Urinary bladder (tissue), 4 donors: ENCODE measurements around the gene KRTAP5-7. TPM values are rescaled to one million over a fixed set of nuclear protein-coding genes. Genes with fewer than 3 reads are reported as not detected.
"Not testable (repeated sequence)": the region's sequence is repeated elsewhere in the genome, so short reads cannot be mapped to it uniquely, and the experiment has no call there.

Source experiments
- DNase-seq: peaks from one replicate; pipeline ENCODE4 v3.0.0-alpha.2; 2015; ENCODE audit errors: extremely low spot score
- H3K27ac ChIP-seq: one replicate; pipeline ENCODE4 v1.5.1; 2013; ENCODE audit warnings: low read depth, mild to moderate bottlenecking, moderate library complexity
- H3K36me3 ChIP-seq: one replicate; pipeline ENCODE4 v1.6.1; 2013; ENCODE audit warnings: mild to moderate bottlenecking, moderate library complexity; ENCODE audit not compliant: insufficient read depth
- H3K4me1 ChIP-seq: one replicate; pipeline ENCODE4 v1.6.1; 2013; ENCODE audit warnings: mild to moderate bottlenecking, moderate library complexity; ENCODE audit not compliant: insufficient read depth
- H3K4me3 ChIP-seq: one replicate; pipeline ENCODE4 v1.5.1; 2013; ENCODE audit warnings: low read depth, low read length
- WGBS: extraction: QIAGEN DNeasy Blood & Tissue Kit; methylation state at CpG from one replicate; pipeline ENCODE4 v1.1.7; 2013; 5-methylcytosine and 5-hydroxymethylcytosine counted together
- polyA plus RNA-seq: library from polyadenylated mRNA; stranded (reverse); fragments of 200-250 nt; gene quantifications from one replicate; pipeline ENCODE4 v1.2.3, GENCODE V29; 2013
- small RNA-seq: library from RNA; depleted of rRNA; stranded (forward); fragments of <200 nt; gene quantifications from one replicate; pipeline ENCODE3, GENCODE V24; 2014
- total RNA-seq: library from RNA; depleted of rRNA; stranded (reverse); fragments of >200 nt; gene quantifications from one replicate; pipeline ENCODE4 v1.2.3, GENCODE V29; 2014
- donor health status: healthy with polysubstance abuse.
- donor health status: healthy.

KRTAP5-7 gene
- total and polyA plus RNA-seq, 2 donors = 0.15 to 0.26 TPM

GRCh38 chr11:71566626-71567599 lies 39.8 kb downstream of the KRTAP5-7 start:
- H3K36me3 ChIP-seq, DNase-seq, H3K4me3 ChIP-seq, H3K27ac ChIP-seq, H3K4me1 ChIP-seq: not testable (repeated sequence)
- 58% methylated on average over 19 of the region's 21 CpGs for WGBS

GRCh38 chr11:71567633-71568032 lies 40.6 kb downstream of the KRTAP5-7 start:
- H3K4me3 ChIP-seq, H3K27ac ChIP-seq, DNase-seq, H3K4me1 ChIP-seq, H3K36me3 ChIP-seq: not testable (repeated sequence)
- 70% methylated on average over 8 of the region's 8 CpGs for WGBS

- DNase-seq = no peak
- Histone ChIP-seq H3K4me1 (no peaks in the 10 kb centered on the region), H3K36me3 (no peaks in the 10 kb centered on the region), H3K27ac (no peak overlapping the region), H3K4me3 (no peak overlapping the region)
- WGBS = 34% methylated on average over 8 of the region's 8 CpGs
Measured at GRCh38 chr11:71568704-71569349, 41.8 kb downstream of the KRTAP5-7 start.

- not testable (repeated sequence) for H3K27ac ChIP-seq, H3K36me3 ChIP-seq
- WGBS = 81% methylated on average over 37 of the region's 39 CpGs
Measured at GRCh38 chr11:71571101-71571850, 44.2 kb downstream of the KRTAP5-7 start.

GRCh38 chr11:71572811-71573210 lies 45.7 kb downstream of the KRTAP5-7 start:
- DNase-seq = no peak
- Histone ChIP-seq H3K36me3 (no peaks in the 10 kb centered on the region), H3K4me1 (no peaks in the 10 kb centered on the region), H3K27ac (no peak overlapping the region), H3K4me3 (no peak overlapping the region)
- 74% methylated on average over 11 of the region's 11 CpGs for WGBS

More at GRCh38 chr11:71571101-71571850, 44.2 kb downstream of the KRTAP5-7 start:
- H3K4me1 ChIP-seq, H3K4me3 ChIP-seq, DNase-seq: not testable (repeated sequence)

GRCh38 chr11:71574418-71574817 lies 47.4 kb downstream of the KRTAP5-7 start:
- H3K36me3 ChIP-seq = no peaks in the 10 kb centered on the region
- H3K4me3 ChIP-seq = no peak overlapping the region
- 80% methylated on average over 5 of the region's 5 CpGs for WGBS
- no peak for DNase-seq
- H3K27ac ChIP-seq = no peak overlapping the region
- H3K4me1 ChIP-seq = no peaks in the 10 kb centered on the region

GRCh38 chr11:71575723-71576424 lies 48.8 kb downstream of the KRTAP5-7 start:
- no peak for DNase-seq
- peaks cover 2% of the 10 kb centered on the region for H3K4me1 ChIP-seq
- 80% methylated on average over 4 of the region's 4 CpGs for WGBS
- no peaks in the 10 kb centered on the region for H3K36me3 ChIP-seq
- no peak overlapping the region for H3K4me3 ChIP-seq
- no peak overlapping the region for H3K27ac ChIP-seq

- DNase-seq, H3K36me3 ChIP-seq, H3K27ac ChIP-seq, H3K4me3 ChIP-seq, H3K4me1 ChIP-seq: not testable (repeated sequence)
- 87% methylated on average over 38 of the region's 41 CpGs for WGBS
Measured at GRCh38 chr11:71576688-71577465, 49.8 kb downstream of the KRTAP5-7 start.

- WGBS = 87% methylated on average over 7 of the region's 7 CpGs
- Histone ChIP-seq H3K27ac (no peak overlapping the region), H3K36me3 (no peaks in the 10 kb centered on the region), H3K4me1 (peaks cover 2% of the 10 kb centered on the region), H3K4me3 (no peak overlapping the region)
- DNase-seq = no peak
Measured at GRCh38 chr11:71577469-71578004, 50.5 kb downstream of the KRTAP5-7 start.

Small RNAs within 50 kb of the gene (small RNA-seq; reads per million reads assigned to genes)
- gene AP000867.1 = not detected

Other genes starting within 250 kb of the KRTAP5-7 start
- gene DHCR7, start 78.9 kb upstream of the KRTAP5-7 start, total RNA-seq = 8.5 TPM
- 11.3 TPM for gene DHCR7, start 78.9 kb upstream of the KRTAP5-7 start, polyA plus RNA-seq
- 47.8 TPM for gene NADSYN1, start 74.1 kb upstream of the KRTAP5-7 start, total RNA-seq
- gene NADSYN1, start 74.1 kb upstream of the KRTAP5-7 start, polyA plus RNA-seq = 59.3 TPM
- not detected for gene KRTAP5-8, start 10.8 kb downstream of the KRTAP5-7 start, total RNA-seq
- gene KRTAP5-8, start 10.8 kb downstream of the KRTAP5-7 start, polyA plus RNA-seq = 0.15 TPM
- not detected for gene KRTAP5-9, start 21.2 kb downstream of the KRTAP5-7 start, total RNA-seq
- 0.54 TPM for gene KRTAP5-9, start 21.2 kb downstream of the KRTAP5-7 start, polyA plus RNA-seq
- not detected for gene KRTAP5-10, start 38.3 kb downstream of the KRTAP5-7 start, total RNA-seq
- 0.51 TPM for gene KRTAP5-10, start 38.3 kb downstream of the KRTAP5-7 start, polyA plus RNA-seq
- not detected for gene KRTAP5-11, start 55.6 kb downstream of the KRTAP5-7 start, total RNA-seq
- gene KRTAP5-11, start 55.6 kb downstream of the KRTAP5-7 start, polyA plus RNA-seq = not detected